ENCODE data around the gene FHIT.

FHIT gene

DNA sequence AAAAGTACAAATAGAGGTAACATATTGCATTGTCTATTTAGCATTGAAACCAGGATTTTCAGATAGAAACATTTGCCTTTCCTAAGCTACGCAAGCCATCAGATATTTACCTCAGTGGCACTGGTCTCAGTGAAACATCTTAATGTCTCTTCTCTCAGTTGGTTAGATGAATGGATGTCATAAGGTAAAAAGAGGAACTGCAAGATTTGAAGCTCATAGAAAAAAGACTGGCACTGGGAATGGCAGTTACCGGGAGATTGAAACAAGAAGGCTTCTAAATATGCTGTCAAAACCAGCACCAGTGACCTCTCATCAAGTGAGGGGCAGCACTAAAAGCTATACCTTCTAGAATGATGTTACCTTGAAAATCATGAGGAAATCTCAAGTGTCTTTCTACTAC lies 486.4 kb downstream of the FHIT start:
- no peak for DNase-seq (ENCODE audit: low read depth in 2 of 2)

DNA sequence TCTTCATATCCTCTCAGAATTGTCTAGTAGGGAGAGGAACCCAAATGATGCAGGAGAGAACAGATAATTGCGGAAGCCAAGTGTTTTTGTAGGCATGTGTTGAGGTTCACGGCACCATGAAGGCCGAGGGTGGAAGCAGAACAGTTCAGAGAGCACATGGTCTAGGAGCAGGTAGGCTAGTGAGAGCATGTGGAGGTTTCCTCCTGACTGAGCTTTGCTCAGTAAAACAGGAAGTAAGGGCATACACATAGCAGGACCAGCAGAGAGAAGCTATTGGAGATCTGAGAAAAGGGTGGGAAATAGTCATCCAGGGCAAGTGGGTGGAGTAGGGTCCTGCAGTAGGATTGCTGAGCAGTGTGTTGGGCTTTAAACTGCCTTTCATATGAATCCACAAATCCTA lies 491.1 kb downstream of the FHIT start:
- no peak for DNase-seq (ENCODE audit: low read depth in 2 of 2)

DNA sequence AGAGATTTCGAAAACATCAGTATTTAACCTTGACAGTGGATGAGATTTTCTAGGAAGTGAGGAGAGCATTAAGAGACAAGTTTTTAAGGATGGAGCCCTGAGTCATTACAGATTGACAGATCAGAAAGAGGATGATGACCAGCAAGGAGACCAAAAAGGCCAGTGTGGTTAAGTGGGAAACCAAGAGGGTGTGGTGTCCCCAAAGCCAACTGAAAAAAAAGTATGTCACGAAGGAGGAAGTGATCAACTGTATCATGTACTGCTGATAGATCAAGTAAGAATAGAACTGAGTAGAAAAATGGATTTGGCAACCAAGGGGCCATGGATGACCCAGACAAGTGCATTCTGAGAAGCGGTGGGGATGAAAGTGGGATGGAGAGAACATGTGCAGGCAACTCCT lies 491.8 kb downstream of the FHIT start:
- DNase-seq (ENCODE audit: low read depth in 2 of 2): no peak

DNA sequence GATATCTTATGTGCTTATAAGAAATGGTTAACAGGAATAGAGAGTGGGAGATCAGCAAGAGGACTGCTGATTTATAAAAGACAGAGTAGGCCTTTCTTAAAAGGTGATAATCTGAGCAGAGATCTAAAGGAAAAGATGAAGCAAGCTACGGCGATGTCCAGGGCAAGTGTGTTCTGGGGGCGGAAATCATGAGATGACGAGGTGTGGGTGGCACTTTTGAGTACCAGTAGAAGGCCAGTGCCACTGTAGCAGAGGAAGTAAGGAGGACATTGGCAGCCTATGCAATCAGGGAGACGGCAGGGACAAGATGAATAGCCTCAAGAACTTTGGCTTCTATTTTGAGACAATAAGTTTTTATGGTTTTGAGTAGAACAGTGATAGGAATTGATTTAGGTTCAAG lies 492.4 kb downstream of the FHIT start:
- no peak for DNase-seq (ENCODE audit: low read depth in 2 of 2)

DNA sequence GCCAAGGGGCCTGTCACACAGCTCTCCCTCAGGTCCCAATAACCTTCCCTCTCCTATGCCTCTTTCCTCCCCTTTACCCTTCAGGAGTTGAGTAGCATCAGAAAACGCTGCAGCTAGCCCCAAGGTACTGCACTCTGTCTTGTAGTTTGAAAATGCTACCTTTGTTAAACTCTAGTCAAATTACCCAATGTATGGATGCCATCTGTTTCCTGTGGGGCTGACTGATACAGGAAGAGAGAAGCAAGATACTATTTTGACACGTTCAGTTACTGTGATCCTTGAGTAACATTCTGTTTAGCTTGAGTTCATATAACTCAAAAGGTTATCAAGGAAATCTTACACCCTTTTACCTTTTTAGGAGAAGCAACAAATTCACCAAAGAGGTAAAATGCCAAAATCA lies 493.1 kb downstream of the FHIT start:
- no peak for DNase-seq (ENCODE audit: low read depth in 2 of 2)

DNA sequence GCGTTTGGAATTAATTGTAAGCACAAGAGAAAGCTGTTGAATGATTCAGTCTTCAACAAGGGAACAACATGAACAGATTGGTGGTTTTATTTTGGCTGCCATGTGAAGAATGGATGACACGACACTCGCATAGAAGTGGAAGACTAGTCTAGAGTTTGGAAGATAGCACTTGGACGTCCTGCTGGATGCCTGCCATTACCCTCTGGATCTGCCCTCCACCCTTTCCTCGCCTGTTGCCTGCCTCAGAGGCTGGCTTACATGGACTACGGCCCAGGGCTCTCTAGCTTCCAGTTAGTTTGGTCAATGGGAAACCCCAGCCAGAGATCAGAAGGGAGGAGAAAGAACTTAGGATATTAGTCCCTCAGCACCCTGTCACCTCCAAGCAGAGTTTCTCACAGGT lies 493.5 kb downstream of the FHIT start:
- no peak for DNase-seq (ENCODE audit: low read depth in 2 of 2)

DNA sequence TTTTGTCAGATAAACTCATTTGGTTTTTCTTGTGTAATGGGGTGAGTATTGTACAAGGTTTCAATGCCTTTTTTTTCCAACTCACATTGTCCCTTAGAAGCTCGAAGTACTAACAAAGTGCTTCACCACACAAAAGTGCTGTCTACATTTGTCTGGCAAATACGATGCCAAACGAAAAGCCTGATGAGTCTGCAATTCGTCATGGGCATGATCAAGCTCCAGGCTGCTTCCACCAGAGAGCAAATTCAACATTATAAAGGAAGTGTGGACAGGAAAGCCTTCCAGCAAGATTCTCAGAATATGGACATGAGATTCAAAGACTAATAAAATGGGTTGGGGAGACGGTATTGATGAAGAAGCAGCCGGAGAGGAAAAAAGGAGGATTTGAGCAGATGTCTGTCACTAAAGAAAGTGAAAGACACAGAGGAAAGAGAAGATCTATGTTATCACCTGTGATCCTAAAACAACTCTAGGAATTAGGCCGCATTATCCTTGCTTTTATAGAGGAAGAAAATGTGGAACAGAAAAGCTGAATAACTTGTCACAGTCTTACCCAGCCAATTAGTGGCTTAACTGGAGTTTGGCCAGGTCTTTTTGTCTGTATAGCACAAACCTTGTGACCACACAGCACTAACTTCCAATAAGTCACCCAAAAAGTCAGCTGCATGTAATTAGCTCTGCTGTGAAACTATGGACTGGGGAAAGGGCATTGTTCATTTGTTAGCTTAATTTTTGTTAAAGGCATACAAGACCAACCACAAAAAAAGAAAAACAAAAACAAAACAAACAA lies 494.8 kb downstream of the FHIT start:
- DNase-seq (ENCODE audit: low read depth in 2 of 2): no peak

DNA sequence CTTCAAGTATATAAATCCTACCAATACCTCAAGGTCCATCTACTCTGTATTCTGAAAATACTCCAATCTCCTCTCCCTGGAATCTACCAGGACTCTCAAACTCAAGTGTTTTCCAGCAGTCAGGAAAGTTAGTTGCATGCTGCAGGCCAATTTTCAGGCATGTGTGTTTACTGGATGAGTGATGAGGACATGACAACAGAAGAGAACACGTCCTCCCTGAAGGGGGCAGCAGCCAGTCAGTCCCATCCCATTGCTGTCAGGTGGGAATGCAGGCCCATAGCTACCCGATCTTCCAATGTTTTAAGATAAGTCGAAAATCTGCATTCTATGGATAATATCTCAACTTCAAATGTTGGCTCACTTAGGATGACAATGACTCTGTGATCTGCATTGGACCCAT lies 496.2 kb downstream of the FHIT start:
- no peak for DNase-seq (ENCODE audit: low read depth in 2 of 2)

DNA sequence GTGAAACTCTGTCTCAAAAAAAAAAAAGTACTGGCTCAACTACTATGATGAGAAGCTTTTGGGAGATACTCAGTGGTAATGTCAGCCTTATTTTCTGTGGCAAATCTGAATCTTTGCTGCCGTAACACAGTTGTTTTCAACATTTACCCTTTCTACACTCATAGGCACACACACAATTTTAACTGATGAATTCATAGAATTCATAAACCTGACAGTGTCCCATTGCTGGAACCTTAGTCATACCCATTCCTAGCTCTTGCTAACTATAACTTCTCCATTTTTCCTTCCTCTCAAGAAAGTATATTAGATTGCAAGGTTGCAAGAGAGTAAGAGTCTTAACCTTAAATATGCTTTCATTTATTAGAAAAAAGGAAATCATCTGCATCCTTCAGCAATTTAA lies 496.6 kb downstream of the FHIT start:
- DNase-seq (ENCODE audit: low read depth in 2 of 2): no peak

DNA sequence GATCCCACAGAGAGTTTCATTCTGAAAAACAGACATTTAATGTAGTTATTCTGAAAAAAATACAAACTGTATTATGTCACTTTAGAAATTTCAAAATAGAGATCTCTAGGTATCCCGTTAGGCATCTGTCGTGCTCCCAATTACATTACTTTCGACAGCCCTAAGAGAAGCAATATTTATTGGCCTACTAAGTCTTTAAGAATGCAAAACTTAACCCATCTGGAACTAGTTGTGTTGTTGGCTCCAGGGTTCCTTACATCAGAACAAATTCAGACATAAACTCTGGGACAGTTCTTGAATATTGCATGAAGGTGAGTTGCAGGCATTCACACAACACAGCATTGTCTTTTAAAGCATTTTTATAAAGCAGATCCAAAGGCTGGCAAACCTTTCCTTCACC lies 498.4 kb downstream of the FHIT start:
- DNase-seq (ENCODE audit: low read depth in 2 of 2): no peak

DNA sequence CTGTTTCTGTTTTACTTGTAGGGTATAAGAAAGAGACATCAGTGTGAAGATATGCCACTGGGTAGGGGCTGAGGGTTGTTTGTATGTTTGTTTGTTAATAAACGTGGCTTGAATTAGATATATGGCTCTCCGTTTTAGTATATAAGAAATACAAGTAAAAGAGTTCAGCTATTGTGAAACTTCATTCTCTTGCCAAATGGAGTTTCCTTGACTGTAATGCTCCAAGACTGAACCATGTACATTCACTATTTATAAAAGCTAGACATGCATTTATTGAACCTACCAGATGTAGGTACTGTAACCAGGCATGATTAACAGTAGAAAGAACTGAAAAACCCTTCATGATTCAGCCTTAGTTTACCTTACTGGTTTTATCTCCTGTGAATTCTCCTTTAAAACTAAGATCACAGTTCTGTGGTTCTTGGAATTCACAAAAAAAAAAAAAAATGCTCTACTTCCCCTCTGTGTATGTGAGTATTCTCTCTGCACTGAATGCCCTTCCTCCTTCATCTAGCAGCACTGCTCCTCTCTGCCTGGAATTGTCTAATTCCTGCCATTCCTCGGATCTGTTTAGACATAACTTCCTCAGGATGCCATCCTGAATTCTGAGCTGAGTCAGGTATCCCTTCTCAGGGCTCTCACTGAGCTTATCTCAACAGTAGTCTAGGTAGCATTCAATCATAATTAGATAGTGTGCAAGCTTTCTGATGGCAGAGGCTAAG lies 504.4 kb downstream of the FHIT start:
- no peak for DNase-seq (ENCODE audit: low read depth in 2 of 2)

DNA sequence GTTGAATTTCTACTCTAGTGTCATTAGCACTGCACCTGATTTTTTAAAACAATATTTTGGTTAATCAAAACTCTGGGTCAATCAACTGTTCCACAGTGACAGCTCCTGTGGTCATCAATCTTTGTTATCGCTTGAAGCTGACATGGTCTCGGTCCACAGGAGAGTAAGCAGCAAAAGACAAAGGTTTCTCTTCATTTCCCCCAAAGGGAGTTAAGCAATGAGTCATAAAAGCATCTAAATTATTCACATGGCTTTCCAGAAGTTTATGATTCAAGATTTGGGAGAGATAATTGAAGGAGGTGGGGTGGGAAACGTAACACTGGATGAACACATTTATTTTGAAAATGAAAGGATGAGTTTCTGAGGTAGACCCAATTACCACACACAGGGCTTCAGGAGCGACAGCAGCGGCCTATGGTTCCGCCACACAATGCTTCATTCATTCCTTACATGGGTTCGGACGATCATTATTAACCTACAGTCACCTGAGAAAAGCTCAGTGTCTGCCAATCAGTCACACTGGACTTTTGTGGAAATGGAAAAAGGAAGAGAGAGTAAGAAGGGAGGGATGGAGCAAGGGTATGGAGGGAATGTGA lies 505.1 kb downstream of the FHIT start:
- DNase-seq (ENCODE audit: low read depth in 2 of 2): no peak

DNA sequence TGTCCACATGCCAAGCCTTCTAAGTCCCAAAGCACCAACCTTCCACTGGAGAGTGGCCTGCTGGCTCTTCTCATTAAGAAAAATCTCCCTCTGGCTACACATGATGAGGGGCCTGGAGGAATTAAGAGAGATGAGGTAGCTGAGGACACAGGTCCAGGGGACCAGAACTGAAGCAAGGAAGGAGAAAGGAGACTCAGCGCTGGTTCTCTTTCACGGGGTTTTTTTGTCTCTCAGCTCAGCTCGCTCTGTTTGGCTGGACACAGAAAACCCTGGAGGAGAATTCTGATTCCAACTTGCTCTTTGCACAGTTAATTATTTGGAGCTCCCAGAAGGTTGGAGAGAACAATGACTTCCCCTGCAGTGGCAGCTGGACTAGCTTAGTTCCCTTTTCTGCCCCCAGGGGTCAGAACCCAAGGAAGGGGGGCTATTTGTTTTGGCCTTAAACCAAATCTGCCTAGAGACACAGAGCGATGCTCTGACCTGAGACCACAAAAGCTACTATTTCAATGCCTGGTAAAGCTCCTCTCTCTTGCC lies 507.6 kb downstream of the FHIT start:
- no peak for DNase-seq (ENCODE audit: low read depth in 2 of 2)

DNA sequence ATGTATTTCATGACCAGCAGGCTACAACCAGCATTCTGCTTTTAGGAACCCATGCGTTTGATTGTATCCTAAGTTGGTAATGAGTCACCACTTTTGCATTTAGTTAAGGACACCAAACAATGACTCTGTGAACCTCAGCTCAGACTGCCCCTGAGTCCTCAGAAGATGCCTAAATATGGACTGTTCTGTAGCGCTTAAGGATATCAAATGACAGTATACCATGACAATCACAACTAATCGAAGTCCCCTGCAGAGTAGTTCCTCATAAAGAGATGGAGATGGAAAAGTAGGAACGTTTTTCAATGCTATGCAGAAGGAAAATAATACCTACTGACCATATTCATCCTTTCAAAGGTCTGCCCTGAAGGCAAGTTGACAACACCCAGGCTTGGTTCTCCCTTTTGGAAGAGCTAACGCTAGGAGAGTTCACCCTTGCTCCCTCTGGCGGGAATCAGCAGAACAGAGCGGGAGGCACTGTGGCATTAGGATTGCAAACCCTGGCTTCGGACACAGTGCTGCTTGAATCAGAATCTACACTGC lies 508.6 kb downstream of the FHIT start:
- no peak for DNase-seq (ENCODE audit: low read depth in 2 of 2)

DNA sequence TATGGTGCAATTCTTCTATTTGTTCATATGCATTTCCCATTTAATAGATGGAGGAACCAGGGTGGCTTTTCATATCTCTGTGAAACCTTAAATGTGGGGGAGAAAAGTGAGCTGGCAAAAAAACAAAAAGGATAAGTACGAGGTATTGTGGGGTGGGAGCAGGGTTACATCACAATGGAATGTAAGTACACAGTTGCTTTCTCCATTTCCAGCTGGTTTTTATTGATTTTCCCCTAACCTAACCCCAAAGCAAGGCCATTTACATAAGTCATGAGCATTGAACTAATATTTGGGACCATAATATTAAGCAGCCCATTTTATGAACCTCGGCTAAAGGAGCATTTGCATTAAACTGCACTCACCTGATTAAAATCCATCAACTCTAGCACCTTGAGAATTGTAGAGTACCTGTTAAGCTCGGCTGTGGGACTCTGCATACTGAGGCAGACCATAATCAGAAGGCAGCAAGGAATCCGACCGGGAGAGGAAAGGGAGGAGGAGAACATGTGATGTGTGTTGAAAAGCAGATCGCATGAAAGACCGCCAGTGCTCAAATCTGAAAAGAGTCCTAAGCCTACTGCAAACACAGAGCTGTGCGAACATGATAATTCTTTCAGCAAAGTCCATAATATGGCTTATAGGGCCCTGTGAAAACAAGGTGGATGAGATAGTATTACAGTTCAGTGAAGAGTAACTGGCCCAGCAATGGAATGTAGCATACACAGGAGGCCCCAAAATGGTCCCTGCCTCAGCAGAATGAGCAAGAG lies 513.4 kb downstream of the FHIT start:
- DNase-seq (ENCODE audit: low read depth in 2 of 2): no peak

DNA sequence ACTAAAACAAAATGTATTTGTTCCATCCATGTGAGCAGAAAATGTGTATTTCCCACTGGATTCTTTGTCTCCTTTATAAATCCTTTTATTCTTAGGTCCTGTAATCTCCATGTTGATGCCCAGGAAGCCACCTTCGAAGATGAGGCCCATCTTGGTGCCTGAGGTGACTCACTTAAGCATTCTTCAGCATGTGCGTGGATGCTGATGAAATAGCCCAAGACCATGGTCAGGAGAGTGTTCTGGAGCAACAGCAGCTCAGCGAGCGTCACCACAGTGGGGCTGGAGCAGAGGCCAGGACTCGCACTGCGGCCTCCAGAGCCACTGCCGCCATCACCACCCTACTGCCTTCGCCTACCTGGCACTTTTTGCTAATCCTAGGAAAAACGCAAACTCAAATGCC lies 520.9 kb downstream of the FHIT start:
- DNase-seq (ENCODE audit: low read depth in 2 of 2): no peak

DNA sequence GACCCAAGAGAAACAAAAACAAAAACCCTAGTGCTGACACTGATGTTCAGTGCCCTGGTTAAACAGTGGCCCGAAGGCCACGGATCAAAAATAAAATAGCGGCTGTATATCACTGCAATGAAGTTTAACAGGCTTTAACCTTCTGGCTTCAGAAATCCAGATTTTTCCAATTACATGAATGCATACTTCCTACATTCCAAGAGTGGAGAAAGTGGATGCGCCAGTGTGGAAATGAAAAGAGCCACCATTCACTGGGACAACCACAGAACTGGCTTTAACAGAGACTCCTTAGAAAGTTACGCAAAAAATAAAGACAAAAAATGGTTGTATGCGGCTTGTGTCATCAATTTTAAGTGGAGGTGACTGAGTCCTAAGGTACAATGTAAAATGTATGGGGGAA lies 522.2 kb downstream of the FHIT start:
- DNase-seq (ENCODE audit: low read depth in 2 of 2): no peak

DNA sequence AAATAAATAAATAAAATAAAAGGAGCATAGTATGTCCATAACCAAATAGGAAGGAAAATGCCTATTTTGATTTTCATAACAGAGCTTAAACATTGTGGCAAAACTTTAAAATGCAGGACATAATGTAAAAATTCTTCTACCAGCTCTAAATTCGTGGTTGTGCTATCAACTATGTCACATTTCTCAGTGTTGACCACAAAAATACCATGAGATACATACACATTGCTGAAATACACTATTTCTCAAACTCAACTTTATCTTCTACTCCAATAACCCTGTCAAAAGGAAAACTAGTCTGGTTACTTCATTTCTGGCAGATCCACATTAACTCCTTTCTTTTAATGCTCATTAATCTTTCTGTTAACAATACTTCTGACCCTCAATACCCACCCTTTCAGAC lies 523.2 kb downstream of the FHIT start:
- no peak for DNase-seq (ENCODE audit: low read depth in 2 of 2)

DNA sequence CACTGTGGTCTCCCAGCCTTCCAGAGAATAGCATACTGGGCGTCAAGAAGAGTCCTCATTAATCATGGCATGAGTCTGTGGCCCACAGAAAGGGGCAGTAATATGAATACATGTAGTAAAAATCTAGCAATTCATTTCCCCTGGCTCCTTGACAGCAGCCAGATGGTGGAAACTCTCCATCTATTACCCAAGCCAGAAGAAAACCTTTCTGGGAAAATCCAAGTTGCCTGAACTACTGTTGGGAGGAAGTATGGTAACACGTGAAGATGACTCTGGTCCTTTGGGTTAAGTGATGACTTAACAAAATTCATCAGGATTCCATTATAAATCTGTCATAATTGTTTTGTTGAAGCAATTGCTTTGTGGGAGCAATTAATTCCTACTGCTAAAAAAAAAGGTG lies 530.5 kb downstream of the FHIT start:
- DNase-seq (ENCODE audit: low read depth in 2 of 2): no peak

DNA sequence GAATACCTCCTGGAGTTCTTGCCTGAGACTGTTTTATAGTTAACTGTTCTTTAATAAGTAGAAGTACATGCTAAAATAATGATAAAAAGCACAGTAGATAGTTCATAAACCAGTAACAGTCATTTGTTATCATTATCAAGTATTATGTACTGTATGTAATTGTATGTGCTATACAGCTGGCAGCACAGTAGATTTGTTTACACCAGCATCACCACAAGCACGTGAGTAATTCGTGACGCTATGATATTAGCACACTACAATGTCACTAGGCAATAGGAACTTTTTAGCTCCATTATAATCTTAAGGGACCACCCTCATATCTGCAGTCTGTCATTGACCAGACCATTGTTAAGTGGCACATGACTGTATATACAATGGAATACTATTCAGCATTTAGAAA lies 534.7 kb downstream of the FHIT start:
- DNase-seq (ENCODE audit: low read depth in 2 of 2): no peak

DNA sequence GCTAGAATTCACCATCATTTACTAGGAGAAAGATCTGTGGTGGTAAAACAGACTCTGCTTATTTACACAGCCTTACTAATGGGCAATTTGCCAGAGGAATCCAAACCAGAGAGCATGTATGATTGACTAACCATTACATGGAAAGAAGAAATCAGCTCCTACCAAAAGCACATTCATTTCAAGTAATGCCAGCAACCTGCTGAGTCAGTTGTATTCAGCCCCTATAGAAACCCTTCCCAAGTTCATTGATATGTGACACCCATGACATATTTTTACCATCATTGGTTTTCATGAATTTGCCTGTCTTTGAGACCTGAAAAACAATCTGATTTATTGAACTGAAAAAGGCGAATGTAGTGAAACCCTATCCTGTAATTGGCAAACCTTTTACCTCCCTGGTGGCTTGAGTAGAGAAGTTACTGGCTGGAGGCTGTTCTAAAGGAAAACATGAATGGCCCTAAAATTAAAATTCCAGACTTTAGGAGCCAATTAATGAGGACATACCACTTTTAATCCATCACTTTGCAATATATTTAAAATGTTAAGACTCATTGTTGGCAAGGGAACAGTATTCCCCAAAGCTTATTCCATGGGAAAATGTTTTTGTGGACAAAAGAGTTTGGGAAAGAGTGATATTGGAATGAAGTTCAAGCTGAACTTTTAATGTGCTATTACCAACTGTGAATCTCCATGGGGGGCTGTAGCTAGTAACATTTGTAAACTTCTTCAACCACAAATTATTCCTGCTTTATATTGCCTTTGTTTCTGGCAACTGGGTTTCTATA lies 542.9 kb downstream of the FHIT start:
- DNase-seq (ENCODE audit: low read depth in 2 of 2): no peak

Measured in stimulated activated CD8-positive, alpha-beta memory T cell treated with anti-CD3 and anti-CD28 coated beads, Interleukin-2, amount 100 ng/mL, for 1 hour (primary cell).